ENCODE measurements around the gene CDKAL1. TPM values are rescaled to one million over a fixed set of nuclear protein-coding genes. Genes with fewer than 3 reads are reported as not detected.

The CDKAL1 gene
- total RNA-seq, 1 experiment from 2014 or later = 13.8 TPM

GRCh38 chr6:20906945-20907344 is 372.7 kb downstream of the CDKAL1 start:
- no peak for TF ChIP-seq EZH2phosphoT487 (IDR thresholded peaks at IDR 0.05; ENCODE audit: borderline replicate concordance, low read length)
- TF ChIP-seq EZH2 (IDR thresholded peaks at IDR 0.05; ENCODE audit: low read length, unreplicated experiment) = no peak
- TF ChIP-seq, protein P1, sequence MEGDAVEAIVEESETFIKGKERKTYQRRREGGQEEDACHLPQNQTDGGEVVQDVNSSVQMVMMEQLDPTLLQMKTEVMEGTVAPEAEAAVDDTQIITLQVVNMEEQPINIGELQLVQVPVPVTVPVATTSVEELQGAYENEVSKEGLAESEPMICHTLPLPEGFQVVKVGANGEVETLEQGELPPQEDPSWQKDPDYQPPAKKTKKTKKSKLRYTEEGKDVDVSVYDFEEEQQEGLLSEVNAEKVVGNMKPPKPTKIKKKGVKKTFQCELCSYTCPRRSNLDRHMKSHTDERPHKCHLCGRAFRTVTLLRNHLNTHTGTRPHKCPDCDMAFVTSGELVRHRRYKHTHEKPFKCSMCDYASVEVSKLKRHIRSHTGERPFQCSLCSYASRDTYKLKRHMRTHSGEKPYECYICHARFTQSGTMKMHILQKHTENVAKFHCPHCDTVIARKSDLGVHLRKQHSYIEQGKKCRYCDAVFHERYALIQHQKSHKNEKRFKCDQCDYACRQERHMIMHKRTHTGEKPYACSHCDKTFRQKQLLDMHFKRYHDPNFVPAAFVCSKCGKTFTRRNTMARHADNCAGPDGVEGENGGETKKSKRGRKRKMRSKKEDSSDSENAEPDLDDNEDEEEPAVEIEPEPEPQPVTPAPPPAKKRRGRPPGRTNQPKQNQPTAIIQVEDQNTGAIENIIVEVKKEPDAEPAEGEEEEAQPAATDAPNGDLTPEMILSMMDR (conservative IDR thresholded peaks at IDR 0.05; ENCODE audit: low read depth, low read length) = no peak
- H3F3A ChIP-seq (ENCODE audit: low read length, unreplicated experiment) = no peaks in the 10 kb centered on the region
- peaks cover 7% of the 10 kb centered on the region for H3K9me3 ChIP-seq (ENCODE audit: low read length)
- intact Hi-C loops (cut with micrococcal nuclease) = no loop called here
- peaks cover 7% of the 10 kb centered on the region for H3K4me1 ChIP-seq (ENCODE audit: insufficient read depth, low read length)
- no peak overlapping the region for H3K27ac ChIP-seq (ENCODE audit: low read length)
- DNase-seq (peak; percentile 83), ATAC-seq (no peak)
- H3K4me2 ChIP-seq (ENCODE audit: low read length) = no peak overlapping the region
- no peaks in the 10 kb centered on the region for H4K20me1 ChIP-seq (ENCODE audit: low read length)
- H3K27me3 ChIP-seq (ENCODE audit: low read length) = no peaks in the 10 kb centered on the region
- CTCF ChIA-PET = no interaction called here
- H3K9ac ChIP-seq (ENCODE audit: low read length) = no peak overlapping the region
- no peaks in the 10 kb centered on the region for H3K79me2 ChIP-seq (ENCODE audit: low read length)
- POLR2A ChIA-PET (ENCODE audit: unreplicated experiment) = no interaction called here
- no peak overlapping the region for H3K4me3 ChIP-seq (ENCODE audit: low read length)
- no TSS peak for BruUV-seq (replicated peaks)
- H3K36me3 ChIP-seq (ENCODE audit: low read depth, low read length) = no peaks in the 10 kb centered on the region
- no peaks in the 10 kb centered on the region for H3K9me2 ChIP-seq (replicated peaks; ENCODE audit: low read length)
- H2AFZ ChIP-seq (ENCODE audit: low read length) = no peak overlapping the region

DNA sequence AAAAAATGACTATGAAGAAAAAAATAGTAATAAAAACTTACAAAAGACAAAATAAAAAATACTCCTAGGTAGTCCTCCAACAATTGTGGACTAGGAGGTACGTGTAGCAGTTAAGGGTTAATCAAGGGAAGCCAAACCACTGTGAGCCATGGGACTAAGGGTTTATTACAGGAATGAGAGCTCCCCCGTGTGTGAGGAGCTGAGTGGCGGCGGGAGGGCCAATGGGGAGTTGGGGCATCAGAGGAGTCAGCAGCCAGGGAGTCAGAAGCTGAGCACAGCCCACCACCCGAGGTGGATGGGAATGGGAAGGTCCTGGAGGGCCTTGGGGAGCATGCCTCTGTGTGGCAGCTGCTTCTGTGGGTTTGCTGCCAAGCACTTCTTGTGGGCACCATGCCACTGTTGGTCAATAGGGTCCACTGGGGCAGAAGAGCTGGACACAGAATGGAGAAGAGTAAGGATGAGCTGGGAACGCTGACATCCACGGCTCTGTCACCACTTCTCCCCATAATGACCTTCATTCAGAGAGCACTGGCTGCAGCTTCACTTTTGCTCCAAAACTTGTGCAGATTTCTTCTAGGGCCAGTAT is 373.3 kb downstream of the CDKAL1 start:
- H3K9ac ChIP-seq (ENCODE audit: low read length) = no peak overlapping the region
- no peak overlapping the region for H3K27ac ChIP-seq (ENCODE audit: low read length)
- peaks cover 7% of the 10 kb centered on the region for H3K4me1 ChIP-seq (ENCODE audit: insufficient read depth, low read length)
- H3F3A ChIP-seq (ENCODE audit: low read length, unreplicated experiment) = no peaks in the 10 kb centered on the region
- ChIA-PET POLR2A (ENCODE audit: unreplicated experiment) (no interaction called here), CTCF (no interaction called here)
- intact Hi-C loops (cut with micrococcal nuclease) = no loop called here
- no peaks in the 10 kb centered on the region for H3K27me3 ChIP-seq (ENCODE audit: low read length)
- H3K9me3 ChIP-seq (ENCODE audit: low read length) = peaks cover 7% of the 10 kb centered on the region
- TF ChIP-seq EZH2 (IDR thresholded peaks at IDR 0.05; ENCODE audit: low read length, unreplicated experiment) = no peak
- TF ChIP-seq, protein P1 (conservative IDR thresholded peaks at IDR 0.05; ENCODE audit: low read depth, low read length) = no peak
- TF ChIP-seq EZH2phosphoT487 (IDR thresholded peaks at IDR 0.05; ENCODE audit: borderline replicate concordance, low read length) = no peak
- H3K36me3 ChIP-seq (ENCODE audit: low read depth, low read length) = no peaks in the 10 kb centered on the region
- no peak overlapping the region for H3K4me3 ChIP-seq (ENCODE audit: low read length)
- no peaks in the 10 kb centered on the region for H4K20me1 ChIP-seq (ENCODE audit: low read length)
- no peak overlapping the region for H3K4me2 ChIP-seq (ENCODE audit: low read length)
- no peak for DNase-seq
- H3K9me2 ChIP-seq (replicated peaks; ENCODE audit: low read length) = no peaks in the 10 kb centered on the region
- H2AFZ ChIP-seq (ENCODE audit: low read length) = no peak overlapping the region
- ATAC-seq = no peak
- H3K79me2 ChIP-seq (ENCODE audit: low read length) = no peaks in the 10 kb centered on the region
- no TSS peak for BruUV-seq (replicated peaks)

DNA sequence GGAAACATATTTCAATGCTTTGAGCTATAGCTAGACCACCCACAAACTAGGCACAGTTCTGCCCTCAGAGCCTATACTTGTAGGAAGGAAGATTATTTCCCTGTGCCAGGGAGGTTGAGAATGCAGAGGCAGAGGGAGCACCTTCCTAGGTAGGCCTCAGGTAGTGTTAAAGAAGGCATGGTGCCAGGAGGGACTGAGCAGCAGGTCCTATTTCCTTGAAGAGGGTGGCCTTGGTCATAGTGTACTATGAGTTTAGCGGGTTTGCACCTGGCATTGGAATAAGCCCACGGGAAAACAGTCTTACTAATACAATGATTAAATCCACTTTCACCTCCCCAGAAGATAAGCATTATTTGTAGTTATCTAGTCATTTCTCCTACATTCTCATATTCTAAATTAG is 375.4 kb downstream of the CDKAL1 start:
- BruUV-seq (replicated peaks) = no TSS peak
- POLR2A ChIA-PET (ENCODE audit: unreplicated experiment) = no interaction called here
- intact Hi-C loops (cut with micrococcal nuclease) = no loop called here

More for the DNA sequence above, 375.4 kb downstream of the CDKAL1 start:
- Histone ChIP-seq H3K27me3 (ENCODE audit: low read length) (no peaks in the 10 kb centered on the region), H3K36me3 (ENCODE audit: low read depth, low read length) (no peaks in the 10 kb centered on the region), H3K79me2 (ENCODE audit: low read length) (no peaks in the 10 kb centered on the region), H2AFZ (ENCODE audit: low read length) (no peak overlapping the region), H3K9me2 (replicated peaks; ENCODE audit: low read length) (no peaks in the 10 kb centered on the region), H3K9me3 (ENCODE audit: low read length) (peaks cover 7% of the 10 kb centered on the region), H3F3A (ENCODE audit: low read length, unreplicated experiment) (no peaks in the 10 kb centered on the region), H3K9ac (ENCODE audit: low read length) (no peak overlapping the region), H3K4me3 (ENCODE audit: low read length) (no peak overlapping the region), H3K4me1 (ENCODE audit: insufficient read depth, low read length) (peaks cover 7% of the 10 kb centered on the region), H3K4me2 (ENCODE audit: low read length) (no peak overlapping the region), H4K20me1 (ENCODE audit: low read length) (no peaks in the 10 kb centered on the region), H3K27ac (ENCODE audit: low read length) (no peak overlapping the region)
- DNase-seq = no peak
- CTCF ChIA-PET = no interaction called here
- no peak for TF ChIP-seq EZH2 (IDR thresholded peaks at IDR 0.05; ENCODE audit: low read length, unreplicated experiment)
- no peak for TF ChIP-seq EZH2phosphoT487 (IDR thresholded peaks at IDR 0.05; ENCODE audit: borderline replicate concordance, low read length)
- TF ChIP-seq, protein P1 (conservative IDR thresholded peaks at IDR 0.05; ENCODE audit: low read depth, low read length) = no peak
- ATAC-seq = no peak
